Measurements from ENCODE around the gene G2E3.

Gene G2E3

DNA sequence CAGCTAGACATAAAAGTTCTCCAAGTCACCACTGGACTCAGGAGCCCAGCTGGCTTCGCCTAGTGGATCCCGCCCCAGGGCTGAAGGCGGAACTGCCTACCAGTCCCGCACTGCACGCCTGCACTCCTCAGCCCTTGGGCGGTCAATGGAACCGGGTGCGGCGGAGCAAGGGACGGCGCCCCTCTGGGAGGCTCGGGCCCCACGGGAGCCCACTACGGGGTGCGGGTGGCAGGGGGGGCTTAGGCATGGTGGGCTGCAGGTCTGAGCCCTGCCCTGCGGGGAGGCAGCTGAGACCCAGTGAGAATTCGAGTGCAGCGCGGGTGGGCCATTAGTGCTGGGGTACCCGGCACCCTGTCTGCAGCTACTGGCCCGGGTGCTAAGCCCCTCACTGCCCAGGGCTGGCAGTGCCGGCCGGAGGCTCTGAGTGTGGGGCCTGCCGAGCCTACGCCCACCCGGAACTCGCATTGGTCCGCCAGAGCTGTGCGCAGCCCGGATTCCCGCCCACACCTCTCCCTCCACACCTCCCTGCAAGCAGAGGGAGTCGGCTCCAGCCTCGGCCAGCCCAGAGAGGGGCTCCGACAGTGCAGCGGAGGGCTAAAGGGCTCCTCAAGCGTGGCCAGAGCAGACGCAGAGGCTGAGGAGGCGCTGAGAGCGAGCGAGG is 11.4 kb upstream of the G2E3 start:
- TF ChIP-seq, protein P1, sequence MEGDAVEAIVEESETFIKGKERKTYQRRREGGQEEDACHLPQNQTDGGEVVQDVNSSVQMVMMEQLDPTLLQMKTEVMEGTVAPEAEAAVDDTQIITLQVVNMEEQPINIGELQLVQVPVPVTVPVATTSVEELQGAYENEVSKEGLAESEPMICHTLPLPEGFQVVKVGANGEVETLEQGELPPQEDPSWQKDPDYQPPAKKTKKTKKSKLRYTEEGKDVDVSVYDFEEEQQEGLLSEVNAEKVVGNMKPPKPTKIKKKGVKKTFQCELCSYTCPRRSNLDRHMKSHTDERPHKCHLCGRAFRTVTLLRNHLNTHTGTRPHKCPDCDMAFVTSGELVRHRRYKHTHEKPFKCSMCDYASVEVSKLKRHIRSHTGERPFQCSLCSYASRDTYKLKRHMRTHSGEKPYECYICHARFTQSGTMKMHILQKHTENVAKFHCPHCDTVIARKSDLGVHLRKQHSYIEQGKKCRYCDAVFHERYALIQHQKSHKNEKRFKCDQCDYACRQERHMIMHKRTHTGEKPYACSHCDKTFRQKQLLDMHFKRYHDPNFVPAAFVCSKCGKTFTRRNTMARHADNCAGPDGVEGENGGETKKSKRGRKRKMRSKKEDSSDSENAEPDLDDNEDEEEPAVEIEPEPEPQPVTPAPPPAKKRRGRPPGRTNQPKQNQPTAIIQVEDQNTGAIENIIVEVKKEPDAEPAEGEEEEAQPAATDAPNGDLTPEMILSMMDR (IDR thresholded peaks at IDR 0.05; ENCODE audit: low read length, missing control alignments): no peak
- no peak for DNase-seq (ENCODE audit: low read depth)
- H3K4me3 ChIP-seq (replicated peaks; ENCODE audit: low read depth, low read length): no peak overlapping the region

DNA sequence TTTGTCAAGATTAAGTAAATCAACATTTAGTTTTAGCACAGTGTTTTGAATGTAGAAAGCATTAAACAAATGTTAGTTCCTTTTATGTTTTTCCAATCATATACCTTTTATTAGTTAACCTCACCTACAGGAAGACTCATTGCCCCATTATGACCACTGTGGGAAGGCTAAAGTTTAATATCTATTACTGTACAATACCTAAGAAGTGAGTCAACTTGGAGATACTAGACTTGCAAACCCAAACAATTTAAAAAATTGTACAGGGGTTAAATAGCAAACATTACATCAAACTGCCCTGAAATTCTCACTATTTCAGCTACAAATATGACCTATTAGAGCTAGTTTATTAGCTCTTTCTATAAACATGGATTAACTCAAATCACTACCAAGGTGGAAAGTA is 8.6 kb upstream of the G2E3 start:
- TF ChIP-seq, protein P1 (IDR thresholded peaks at IDR 0.05; ENCODE audit: low read length, missing control alignments): no peak
- no peak overlapping the region for H3K4me3 ChIP-seq (replicated peaks; ENCODE audit: low read depth, low read length)
- DNase-seq (ENCODE audit: low read depth): peak; percentile 21

DNA sequence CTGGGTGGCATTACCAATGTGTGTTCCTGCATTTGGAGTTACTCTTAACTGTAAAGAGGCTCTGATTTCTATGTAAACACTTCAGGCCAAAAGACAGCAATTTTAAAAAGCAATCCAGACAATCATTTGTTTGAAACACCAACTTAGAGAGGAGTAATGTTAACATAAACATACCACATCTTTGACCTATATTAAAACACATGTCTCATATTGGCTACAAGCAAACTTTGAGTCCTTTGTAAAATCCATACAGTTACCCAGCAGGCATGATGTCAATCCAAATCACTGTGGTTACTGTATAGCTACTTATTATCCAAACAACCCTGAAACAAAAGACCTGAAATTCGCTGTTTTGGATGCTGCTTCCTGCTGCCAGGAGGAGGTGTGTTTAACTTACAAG is 7.5 kb upstream of the G2E3 start:
- TF ChIP-seq, protein P1 (IDR thresholded peaks at IDR 0.05; ENCODE audit: low read length, missing control alignments): no peak
- DNase-seq (ENCODE audit: low read depth): no peak
- no peak overlapping the region for H3K4me3 ChIP-seq (replicated peaks; ENCODE audit: low read depth, low read length)

DNA sequence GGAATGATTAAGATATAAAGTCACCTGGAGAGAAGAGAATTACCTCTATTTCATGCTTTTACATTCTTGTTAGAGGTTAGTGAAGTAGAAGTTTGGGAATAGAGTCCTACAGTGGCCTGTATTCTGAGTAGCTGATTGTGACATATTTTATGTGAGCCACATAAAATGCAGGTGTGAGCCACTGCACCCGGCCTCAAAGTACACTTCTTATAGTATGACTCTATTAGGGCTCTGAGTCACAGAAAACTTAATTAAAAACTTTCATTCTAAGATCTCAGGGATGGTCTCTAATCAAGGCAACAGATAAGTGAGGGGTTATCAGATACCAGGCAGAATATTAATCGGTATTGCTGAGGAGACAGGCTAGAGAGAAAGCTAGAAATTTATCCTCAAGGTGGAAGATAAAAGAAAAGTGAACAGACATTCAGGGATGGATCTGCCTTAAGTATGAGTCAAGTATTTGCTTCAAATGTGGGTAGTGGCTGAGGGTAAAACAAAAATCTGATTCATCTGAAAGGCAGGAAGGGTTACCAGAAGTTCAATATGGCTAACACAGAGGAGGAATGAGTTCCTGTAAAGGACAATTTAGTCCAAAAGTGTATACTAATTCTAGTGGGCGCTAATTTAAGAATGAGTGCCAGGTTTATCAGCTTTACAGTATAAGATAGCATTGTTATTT is 5.5 kb upstream of the G2E3 start:
- peak; percentile 31 for DNase-seq (ENCODE audit: low read depth)
- no peak overlapping the region for H3K4me3 ChIP-seq (replicated peaks; ENCODE audit: low read depth, low read length)
- TF ChIP-seq, protein P1 (IDR thresholded peaks at IDR 0.05; ENCODE audit: low read length, missing control alignments): no peak

DNA sequence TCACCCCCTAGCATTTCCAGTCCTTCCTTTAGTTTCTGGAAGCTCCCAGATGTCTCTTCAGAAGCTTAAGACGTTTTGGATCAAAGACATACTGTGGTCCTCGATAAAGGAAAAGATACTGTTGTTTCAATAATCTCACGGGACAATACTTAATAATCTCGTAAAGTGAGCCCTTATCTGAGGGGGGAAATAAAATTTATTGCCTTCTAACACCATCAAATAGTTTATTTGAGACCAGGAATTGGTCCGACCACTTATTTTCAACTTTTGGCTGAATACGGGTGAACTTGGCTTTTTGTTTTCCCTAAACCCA is 640 bp upstream of the G2E3 start:
- TF ChIP-seq, protein P1 (IDR thresholded peaks at IDR 0.05; ENCODE audit: low read length, missing control alignments): no peak
- no peak for DNase-seq (ENCODE audit: low read depth)
- H3K4me3 ChIP-seq (replicated peaks; ENCODE audit: low read depth, low read length): peak overlapping the region; percentile 93

DNA sequence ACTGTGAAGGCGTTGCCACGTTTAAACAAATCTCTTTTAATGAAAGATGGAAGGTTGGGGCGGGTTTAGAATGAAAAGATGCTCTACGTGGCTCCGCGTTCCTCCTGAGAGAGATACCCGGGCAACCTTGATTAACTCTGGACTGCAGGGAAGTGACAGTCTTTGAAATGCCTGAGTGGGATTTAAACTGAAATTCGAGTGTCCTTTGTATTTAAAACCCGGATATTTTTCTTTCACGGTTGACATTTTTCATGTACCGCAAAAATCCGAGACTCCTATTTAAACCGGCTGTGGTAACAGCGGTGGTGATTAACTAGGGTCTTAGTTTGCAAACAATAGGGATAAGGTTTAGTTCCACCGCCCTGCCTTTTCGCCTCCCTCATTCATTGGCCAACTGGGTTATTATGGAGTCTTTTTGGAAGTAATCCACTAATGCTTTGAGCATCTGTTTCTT is 707 bp downstream of the G2E3 start:
- peak; percentile 42 for DNase-seq (ENCODE audit: low read depth)
- peak overlapping the region; percentile 93 for H3K4me3 ChIP-seq (replicated peaks; ENCODE audit: low read depth, low read length)

More for the DNA sequence above, 707 bp downstream of the G2E3 start:
- TF ChIP-seq, protein P1 (IDR thresholded peaks at IDR 0.05; ENCODE audit: low read length, missing control alignments): no peak

All from fibroblast of pulmonary artery (primary cell).